NCI-H510A (cell line): ENCODE results near the gene F3.

Source experiments
- DNase-seq: peaks from one replicate; lab custom pipeline; 2025; lab: John Stamatoyannopoulos, UW

The F3 gene

DNA sequence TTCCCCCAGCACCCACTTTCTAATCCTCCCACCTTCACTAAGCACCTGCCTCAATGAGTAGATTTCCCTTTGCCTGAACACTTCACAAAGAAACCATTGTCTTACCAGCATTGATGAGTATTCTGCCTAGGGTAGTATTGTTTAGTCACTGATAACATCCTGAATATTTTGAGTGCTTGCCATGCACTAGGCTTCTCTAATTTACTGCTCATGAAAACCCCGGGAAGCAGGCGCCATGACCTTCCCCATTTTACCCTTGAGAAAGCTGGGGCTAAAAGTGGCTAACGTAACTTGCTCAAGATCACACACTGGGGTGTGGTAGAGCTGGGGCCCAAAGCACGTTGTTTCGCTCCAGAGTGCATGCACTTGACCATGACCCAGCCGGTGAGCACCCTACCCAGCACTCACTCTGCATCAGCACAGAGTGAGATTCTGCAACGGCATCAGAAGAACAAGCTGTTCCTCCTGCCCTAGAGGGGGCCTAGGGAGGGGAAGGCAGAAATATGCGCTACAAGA, 10.6 kb upstream of the F3 start:
- no peak for DNase-seq

DNA sequence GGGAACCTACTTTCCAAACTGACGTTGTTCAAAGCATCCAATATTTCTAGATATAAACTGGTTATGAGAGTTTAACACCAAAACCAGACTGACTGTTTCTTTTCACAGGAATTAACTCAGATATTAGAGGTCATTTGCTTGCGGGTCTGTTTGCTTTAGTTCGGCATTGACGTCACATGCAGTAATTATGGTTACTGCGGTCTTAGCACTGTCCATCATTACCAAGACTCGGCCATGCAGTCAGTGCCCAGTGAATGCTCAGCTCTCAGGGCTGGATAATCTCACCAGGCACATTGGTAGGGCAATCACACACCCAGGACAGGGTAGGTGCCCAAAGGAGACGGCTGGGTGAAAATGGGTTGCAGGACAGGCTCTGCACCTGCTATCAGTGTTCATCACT, 9.9 kb upstream of the F3 start:
- DNase-seq, result no peak

DNA sequence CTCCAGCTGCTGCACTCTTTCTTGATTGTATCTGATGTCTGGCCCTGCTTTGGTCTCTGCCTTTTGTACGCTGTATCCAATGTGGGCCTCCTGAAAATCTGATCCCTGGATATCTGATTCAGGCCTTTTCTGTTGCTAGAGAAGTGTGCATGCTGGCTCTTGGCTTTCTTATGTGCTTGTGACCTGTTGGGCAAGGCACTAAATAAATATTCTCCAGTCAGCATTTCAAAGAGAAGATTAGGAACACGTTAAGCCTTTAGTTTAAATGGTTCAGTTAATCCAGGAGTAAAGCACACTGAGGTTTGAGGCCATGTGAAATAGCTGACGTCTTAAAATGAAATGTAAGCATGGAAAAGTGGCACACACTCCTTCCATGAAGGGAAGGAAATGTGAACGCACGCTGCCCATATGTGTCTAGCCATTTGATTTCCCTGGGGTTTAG, 9.3 kb upstream of the F3 start:
- no peak for DNase-seq

DNA sequence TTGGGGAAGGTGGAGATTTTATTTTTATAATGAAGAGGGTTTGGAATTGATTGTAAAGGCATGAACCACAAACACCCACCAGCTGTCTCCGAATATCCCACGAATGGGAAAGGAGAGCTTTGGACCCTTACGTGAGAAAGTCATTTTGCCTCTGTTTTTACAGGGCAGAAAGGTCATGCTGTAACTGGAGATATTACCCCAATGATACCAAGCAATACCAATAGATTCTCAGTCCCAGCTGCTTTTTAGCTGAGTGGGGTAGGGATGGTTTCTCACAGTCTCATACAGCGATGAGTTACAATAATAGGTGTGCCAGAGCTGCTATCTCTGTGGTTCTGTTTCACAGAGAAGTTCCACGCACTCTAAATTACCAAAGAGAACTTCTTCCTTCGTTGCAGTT, 8.8 kb upstream of the F3 start:
- no peak for DNase-seq

DNA sequence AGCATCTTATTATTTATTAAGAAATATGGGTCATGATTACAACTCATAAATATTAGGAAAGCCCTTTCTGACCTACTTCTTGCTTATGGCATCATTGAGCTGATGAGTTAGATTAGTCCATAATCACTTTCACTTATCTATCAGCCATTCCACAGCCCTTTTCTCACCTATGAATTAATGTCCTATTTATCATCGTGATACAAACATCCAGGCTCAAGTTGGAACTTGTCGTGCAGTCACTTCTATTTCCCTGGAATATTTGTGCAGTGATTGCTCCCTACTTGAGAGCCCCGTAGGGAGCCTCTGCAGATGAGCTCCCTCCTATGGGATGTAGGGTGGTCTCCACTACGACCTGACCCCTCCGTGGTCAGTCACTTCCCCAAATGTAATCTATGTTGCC, 8.1 kb upstream of the F3 start:
- no peak for DNase-seq

DNA sequence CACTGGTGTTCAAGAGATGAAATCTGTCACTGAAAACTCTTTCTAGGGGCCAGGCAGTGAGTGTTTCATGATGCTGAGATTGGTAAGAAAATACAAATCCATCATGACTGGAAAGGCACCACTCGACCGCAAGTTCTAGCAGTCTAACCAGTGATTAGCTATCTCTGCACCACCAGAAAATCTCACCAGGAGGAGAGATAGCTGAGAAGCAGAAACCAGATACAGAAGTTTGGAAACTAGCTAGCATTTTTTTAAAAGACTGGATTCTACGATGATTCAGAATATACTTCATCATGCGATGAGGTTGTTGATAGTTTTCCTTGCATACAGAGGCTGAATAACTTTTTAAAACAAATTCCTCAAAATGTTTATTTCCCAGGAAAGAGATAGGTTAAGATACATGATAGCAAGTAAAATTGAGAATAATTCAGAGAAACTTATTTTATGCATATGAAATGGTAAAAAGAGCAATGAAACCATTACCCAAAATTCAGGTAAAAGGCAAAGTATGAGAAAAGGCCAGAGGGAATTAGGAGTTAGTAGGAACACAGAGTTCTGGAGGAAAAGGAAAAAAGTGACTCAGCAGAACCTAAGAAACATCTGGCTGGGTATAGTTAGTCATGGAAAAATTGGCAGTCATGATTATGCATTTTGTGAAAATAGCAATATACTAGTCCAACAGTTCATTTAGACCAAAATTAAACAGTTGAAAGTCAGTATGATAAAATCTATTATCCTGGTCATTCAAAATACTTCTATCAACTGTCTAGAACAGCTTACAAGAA, 3.3 kb upstream of the F3 start:
- no peak for DNase-seq

DNA sequence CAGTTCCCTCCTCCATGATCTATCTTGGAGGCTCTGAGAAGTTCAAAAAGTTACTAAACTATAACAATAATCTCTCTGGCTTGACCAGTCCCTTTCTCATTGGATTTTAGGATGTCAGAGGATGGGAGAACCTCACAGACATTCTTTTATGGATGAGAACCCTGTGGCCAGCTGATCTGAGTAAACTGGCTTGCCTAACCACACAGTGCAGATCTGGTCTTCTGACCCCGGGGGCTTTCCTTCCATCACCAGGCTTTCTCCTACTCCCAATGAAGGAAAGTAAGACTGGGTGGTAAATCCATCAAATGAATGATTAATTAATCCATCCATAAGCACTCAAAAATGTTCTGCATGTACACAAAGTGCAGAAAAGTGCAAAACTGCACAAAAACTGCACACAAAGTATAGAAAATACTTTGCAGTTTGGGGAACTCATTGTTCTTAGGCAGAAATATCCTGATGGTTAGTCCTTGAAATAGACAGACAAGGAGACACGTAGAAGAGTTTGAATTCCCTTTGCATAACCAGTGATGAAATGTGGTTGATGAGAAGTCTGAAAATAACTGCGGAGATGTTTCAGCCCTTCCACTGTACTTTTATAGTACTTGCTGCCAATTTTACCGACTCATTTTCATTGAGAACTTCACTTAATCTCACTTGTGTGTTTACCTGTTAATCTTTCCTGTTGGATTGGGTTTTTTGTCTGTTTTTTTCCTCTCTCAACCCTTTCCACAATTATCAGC, 2.5 kb upstream of the F3 start:
- no peak for DNase-seq

DNA sequence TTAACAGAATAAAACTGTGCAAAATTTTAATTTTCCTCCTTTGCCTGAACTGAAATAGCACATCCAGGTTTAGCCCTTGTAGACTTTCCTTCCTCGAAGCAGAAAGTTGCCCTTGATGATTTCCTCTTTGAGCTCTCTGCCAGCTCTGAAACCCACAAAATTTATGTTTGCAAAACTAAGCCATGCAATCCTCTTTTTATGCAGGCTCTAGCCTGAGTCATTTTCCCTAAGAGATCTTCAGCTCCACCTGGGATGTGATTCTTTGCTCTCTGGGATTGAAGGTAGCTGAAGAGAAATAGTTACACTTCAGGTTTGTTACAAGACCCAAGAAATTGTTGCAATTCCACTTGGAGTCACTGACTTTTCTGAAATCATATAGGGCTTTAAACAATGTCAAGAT, 1.4 kb upstream of the F3 start:
- DNase-seq, result no peak

DNA sequence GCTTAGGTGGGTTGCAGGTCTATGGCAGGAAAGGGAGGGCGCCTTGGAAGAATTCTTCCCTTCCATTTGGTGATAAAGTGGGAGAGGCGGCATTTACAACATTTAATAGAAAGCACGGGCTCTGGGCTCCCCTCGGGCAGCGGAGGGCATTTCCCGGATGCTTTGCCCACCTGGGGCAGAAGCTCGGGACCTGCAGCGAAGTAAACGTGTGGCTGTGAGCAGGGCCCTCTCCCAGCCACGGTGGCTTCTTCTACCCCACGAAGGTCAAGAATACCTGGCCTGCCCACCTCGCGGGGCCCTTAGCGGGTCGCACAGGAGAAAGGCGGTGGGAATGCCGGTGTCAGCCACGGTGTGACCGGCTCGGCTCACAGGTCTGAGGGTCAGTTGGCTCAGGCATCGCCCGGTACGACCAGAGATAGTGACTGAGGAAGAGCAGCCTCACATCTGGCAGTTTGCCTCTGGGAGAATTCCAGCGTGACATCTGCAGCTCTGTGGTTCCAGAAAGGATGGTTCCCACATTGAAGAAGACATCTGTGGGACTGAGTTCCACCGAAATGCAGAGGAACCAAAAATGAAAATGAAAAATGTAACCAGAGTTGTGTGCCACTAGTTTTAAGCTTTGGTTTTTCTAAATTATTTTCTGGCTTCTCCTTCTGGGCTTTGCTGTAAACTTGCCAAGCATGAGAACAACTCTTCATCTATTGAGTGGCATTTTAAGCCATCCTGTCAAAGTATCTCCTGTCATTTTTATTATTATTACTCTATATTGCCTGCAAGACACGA, 720 bp upstream of the F3 start:
- no peak for DNase-seq

DNA sequence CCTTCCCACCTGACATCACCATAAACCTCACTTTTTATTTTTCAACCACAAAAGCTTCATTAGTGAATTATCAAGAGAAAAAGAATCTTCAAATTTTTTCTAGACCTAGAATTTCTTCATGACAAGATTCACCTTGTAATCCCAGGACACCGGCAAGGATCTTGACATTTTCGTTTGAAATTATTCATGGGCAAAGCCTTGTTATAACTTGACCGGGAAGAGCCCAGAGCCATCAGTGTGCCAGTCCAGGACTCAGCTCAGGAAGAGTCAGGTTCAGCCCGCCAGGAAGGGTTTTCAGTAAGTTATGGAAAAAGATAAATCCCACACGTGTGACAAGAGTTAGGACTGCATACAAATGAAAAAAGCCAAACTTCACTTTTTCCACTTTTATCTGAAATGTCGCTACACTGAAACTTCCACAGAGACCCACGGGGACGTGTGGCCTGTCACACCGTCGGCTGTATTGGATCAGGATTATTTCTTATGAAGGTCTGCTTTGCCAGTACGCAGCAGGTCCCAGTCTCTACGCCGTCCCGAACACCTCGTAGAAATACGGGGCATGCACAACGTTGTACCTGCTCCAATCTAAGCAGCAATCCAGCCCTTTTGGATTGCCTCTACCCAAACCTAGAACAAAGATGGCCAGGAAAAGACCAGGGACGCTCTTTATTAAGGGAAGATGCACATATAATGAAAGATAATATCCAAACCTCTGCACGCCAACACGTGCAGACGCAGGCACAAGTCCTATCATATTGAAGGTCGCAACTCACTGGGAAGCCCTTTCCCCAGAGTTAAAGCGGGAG, 916 bp downstream of the F3 start:
- no peak for DNase-seq

DNA sequence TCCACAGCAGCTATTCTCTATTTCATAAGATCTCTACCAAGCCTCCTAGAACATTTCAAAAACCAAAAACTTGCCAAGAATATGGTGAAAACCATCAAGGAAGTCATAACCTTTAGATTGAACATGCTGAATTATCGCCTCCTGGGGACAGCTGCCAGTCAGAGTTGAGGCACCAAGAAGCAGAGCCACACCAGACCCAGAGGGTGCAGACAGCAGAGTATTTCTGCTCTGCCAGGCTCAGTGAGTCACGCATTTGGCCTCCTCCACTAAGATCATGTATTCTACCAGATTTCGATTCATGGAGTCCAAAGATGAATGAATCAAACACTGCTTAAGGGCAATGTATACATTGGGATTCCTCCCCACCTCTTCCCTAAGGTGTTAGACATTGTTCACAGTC, 2.1 kb downstream of the F3 start:
- DNase-seq, result no peak

DNA sequence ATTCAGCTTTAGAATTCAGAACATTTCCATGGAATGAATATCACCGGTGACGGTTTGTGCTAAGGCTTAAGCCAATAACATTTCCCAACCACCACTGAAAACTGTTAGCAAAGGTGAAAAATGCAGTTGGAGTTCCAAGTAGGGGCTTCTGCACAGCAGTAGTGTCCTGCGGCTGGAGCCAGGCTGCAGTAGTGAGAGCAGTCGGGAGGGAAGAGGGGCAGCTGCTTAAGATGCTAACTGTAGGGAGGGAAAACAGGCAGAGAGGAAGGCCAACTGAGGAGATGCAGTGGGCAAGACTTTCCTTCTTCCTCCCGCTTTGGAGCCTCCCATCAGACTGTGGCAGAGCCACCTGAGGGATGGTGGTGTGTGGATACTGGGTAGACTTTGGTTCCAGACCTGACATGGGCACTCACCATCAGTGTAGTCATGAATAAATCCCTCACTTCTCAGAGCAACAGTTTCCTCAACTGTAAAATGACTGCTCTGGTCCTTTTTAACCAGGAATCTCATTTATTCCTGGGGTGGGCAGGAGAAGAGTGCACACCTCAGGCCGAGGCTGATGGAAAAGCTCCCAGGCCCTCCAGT, 3.2 kb downstream of the F3 start:
- no peak for DNase-seq

DNA sequence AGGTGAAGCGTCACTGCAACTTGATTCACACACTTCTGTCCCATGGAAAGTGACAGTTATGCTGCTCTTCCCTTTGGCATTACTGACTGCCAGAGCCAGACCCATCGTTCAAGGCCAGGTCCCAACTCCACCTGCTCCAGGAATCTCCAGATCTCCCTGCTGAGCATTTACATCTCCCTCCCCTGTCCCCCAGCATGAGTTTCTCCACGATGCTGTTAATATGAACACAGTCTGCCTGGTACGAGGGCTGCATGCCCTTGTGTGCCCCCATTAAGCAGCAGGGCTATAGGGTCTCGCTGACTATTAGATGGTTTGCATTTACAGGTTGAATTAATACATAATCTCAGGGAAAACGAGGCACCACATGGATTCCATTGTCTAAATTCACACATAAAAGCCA, 4.3 kb downstream of the F3 start:
- no peak for DNase-seq

DNA sequence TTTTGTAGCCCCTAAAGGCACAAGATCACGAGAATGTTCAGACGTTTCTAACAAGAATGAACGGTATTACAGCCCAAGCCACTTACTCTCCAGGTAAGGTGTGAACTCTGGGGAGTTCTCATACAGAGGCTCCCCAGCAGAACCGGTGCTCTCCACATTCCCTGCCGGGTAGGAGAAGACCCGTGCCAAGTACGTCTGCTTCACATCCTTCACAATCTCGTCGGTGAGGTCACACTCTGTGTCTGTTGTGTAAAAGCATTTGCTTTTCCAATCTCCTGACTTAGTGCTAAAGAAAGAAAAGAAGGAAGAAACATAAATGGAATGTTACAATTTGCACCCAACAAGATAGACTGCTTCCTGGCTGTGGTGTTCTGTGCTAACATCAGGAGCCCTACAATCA, 5.7 kb downstream of the F3 start:
- no peak for DNase-seq

DNA sequence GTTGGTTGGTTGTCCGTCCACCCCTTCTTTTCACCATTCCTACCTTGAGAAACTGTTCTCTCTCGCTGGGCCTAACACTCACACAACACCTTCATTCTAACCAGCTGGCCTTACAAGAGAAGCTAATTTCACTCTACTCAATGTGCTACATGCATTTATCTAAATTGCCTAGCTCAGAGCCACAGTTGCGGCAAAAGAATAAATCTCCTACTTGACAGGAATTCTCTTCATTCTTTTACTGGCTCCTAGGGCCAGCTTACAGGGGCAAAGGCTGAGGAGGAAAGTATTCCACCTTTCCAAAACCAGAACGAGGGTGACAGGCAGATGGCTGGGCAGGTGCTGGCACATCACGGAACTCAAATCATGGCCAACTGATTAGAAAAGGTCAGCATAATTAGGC, 6.5 kb downstream of the F3 start:
- no peak for DNase-seq

DNA sequence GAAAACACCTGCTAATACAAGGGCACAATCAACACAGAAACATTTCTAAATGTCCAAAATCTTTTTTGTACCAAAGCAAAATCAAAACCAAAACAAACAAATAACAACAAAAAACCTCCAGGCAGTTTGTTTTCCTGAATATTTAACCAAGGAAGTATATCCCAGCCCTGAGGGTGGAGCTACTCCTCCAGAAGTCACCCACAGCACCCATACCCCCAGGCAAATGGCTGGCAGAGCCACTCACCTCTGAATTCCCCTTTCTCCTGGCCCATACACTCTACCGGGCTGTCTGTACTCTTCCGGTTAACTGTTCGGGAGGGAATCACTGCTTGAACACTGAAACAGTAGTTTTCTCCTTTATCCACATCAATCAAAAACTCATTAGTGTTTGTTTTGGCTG, 9.5 kb downstream of the F3 start:
- DNase-seq, result no peak

DNA sequence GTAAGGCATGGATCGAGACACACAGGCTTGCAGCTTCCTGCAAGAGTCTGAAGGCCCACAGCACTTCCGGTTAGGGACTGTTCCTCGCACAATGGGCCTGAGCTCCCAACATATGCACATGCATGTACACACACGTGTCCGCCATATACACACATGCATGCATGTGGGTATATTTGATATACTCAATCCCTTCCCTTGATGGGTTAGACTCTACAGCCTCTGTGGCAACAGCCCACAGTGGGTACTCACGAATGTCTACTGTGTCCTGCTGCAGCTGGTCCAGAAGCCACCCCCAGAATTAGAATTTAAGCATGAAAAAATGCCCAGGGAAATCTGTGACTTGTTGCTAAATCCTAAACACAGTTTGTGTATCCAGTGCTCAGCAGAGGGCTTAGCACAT, 9.9 kb downstream of the F3 start:
- DNase-seq, result no peak

DNA sequence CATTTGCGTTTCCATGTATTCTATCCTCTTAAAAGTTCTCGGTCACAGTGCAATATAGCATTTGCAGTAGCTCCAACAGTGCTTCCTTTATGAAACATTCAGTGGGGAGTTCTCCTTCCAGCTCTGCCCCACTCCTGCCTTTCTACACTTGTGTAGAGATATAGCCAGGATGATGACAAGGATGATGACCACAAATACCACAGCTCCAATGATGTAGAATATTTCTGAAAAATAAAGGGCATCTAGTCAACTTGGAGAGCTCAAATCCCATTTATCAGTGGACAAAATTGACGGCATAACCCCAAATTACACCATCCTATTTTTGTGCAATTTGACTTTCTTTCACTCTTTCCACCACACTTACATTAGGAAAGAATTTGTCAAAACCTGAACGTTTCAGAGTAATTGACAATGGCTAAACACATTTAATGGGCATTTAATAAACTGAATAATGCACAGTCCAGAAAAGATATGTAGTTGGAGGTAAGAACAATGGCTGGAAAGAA, 11.1 kb downstream of the F3 start:
- no peak for DNase-seq

DNA sequence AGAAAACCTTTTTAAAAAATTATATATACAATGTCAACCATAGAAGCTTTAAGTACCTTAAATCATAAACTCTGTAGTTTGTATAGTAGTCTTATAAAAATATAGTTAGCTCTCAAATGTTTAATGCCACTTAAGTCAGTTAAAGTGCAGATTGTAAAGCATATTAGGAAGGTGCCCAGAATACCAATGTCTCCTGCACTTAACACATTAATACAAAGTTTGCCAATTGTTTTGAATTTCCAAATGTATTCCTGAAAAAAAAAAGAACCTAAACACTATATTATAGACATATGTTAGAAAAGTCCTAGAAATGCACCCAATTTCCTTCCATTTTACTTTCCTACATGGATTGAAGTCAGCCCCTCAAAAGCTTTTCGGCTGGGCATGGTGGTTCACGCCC, 12.1 kb downstream of the F3 start:
- no peak for DNase-seq

DNA sequence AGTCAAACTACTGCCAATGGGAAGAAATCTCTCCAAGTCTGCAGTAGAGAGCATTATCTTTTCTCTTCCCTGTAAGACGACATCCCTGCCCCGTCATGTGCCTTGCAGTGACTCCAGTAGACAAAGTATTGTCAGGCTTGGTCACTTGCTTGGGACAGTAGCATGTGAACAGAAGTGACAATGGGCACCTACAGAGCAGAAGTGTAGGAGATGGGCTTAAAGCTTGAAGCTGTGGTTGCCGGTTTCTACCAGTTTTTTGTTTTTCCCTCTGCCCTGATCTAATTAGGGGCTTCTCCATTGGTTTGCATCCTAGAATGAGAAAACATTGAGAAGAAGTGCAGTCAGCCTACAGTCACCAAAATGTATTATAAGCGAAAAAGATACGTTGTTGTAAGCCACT, 12.7 kb downstream of the F3 start:
- no peak for DNase-seq

DNA sequence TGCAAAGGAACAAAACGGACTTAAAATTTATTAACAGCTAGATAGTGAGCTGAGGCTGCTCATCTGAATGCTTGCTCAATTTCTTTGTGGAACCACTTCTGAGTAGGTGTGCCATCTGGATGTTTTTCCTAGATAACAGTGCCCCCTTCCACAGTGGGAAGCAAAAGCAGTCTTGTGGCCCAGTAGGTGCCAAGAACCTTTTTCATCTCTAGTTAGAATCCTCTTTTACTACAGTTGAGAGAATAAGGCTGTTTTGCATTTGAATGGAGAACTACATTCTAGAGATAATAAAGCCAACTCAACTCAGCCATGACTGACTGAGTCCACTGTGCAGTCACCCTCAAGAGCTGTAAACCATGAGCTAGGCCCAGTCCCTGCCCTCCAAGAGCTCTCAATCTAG, 13.3 kb downstream of the F3 start:
- no peak for DNase-seq
